NCI-H748 (cell line): ENCODE results near the gene SFR1.

Experiments
- DNase-seq: peaks from one replicate; lab custom pipeline; 2025; ENCODE audit not compliant: unreplicated experiment; lab: John Stamatoyannopoulos, UW

SFR1 gene

DNA sequence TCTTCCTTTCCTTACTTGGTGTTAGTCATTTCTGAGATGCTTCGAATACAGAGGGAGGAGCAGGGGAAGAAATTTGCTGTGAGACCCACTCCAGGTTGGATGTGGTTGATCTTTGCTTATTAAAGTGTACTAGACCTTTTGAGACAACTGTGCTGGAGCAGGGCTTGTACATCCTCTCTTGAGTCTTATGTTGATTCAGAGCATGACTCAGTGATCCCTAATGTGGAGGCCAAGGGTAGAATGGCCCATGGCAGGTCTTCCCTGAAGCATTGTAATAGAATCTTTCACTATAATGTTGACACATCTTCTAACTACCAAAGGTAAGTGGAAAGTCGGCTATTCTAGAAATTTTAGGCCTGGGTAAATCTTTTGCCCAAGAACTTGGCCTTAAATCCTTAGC lies 17.0 kb upstream of the SFR1 start:
- no peak for DNase-seq

DNA sequence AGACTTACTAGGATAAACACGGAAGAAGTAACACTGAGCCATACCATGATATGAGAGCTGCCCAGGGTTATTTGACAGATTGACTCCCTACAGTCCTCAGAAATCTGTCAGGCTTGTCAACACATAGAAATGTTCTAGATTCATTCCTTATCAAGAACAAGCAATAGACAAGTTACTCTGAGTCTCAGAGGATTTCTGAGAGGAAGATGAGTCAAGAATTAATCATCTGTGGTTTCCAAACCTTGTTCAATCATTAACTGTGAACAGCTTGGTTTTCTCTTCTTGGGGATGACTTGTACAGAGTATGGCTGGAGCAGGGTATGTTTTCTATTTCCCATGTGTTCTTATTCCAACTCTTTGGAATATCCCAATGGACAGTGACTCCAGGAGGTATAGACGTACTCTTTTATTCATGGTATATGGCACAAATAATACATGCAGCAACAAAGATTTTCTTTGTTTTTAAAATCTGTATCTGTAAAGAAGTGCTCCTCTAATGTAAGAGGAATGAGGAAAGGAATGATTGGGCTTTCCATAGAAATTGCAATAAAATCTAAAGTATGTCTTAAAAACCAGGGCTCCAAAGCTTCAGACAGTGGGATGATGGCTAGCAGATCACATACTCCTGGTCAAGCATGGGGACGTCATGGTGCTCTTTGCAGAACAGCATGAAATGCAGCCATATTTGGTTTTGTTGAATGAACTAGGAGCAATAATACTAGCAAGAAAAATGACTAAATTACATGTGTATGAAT lies 11.9 kb upstream of the SFR1 start:
- DNase-seq: no peak

DNA sequence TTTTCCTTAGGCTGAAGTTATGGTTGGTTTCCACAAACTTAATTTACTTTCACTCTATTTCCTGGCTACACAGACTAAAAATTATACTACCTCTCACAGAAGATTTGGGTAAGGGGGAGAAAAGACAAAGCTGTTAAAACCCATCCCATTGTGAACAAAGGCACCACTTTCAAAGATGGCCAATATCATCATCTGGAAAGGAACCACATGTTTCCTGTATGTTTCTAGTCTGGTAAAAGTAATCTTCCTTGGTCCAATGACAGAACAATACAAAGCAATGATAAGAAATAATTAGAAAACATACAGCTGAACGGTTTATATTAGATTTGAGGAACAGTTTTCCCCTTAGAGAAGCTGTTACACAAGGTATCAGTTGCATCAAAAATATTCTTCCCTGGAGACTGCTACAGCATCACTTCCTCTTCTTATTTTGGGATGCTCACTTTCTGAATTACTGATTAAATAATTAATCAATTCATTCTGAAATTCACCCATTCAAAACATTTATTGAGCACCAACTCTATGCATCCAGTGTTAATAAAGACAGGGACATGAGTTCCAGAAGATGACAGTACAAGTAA lies 8.5 kb upstream of the SFR1 start:
- DNase-seq: no peak

DNA sequence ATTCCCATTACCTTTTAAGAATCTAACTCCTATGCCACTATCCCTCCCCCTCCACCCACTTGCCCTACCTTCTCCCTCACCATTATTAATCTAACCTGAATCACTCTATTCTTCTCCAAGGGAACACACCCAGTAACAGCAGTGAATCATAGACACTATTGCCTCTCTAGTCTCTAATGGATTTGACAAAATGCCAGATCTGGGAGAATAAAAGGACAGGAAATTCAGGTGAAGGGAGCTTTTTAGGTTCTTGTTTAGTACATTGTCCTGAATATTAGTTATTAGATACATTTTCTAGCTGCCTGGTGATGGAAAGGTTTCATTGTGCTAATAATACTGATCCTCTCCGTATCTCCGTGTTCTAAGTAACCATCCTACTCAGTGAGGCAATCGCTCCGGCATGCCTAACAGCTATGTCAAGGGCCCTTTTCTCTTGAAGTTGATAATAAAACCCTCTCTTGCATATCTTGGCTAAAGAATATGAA lies 4.1 kb upstream of the SFR1 start:
- peak; percentile 81 for DNase-seq

DNA sequence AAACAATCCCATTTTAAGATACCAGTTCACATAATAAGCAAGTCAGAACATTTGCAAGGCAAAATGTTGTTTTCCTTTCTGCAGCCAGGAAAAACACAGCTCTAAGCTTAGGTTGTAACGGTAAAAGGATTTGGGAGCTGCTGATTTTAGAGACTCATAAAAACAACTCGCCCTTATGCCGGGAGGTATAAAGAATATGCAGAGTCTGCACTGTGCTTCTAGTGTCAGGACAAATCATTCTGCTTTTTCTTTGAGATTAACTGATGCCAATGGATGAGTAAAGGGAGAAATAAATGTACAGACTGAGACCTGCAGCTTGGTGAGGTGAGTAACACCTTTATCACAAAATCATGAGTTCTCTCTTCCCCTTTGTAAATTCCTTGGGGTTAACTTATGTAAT lies 2.0 kb upstream of the SFR1 start:
- DNase-seq: no peak

DNA sequence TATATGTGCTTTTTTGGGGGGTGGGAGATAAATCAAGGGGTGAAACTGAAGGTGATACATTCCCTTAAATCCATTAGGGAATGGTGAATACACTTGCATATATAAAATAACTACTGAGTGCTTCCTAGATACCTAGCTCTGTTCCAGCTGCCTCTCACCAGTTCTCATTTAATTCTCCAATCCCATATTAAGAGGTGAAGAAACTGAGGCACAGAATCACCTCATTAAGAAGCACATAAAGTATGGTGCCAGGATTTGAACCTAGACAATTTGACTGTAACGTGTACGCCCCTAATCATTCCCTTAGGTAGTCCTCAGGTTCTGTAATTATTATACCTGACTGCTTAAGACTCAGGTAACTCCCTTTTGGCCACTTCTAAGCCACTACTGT lies 1.5 kb upstream of the SFR1 start:
- DNase-seq: no peak

DNA sequence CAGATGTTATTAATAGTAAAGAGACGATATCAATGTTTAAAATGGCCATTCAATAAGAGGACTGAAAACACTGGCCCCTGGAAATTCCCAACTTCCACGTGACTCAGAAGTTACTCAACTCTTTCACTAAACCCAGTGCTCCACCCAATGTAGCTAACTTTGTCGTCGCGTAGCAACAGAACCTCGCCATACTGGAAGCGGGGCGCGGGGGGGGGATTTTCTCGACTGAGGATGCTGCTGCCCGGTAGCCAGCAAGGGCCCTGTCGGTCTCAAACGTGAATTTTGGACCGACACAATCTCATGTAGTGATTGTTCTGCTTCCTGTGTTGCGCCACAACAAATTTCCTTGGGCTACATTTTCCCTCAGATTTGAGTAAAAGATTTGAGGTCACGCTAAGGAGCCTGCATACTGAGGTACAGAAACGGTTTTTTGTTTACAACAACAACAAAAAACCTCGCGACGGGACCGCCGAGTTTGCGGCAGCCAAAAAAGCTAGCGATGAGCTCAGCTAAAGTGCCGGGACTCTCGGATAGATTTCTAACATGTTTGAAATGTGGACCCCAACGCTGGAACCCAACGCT lies 977 bp upstream of the SFR1 start:
- peak; percentile 85 for DNase-seq

DNA sequence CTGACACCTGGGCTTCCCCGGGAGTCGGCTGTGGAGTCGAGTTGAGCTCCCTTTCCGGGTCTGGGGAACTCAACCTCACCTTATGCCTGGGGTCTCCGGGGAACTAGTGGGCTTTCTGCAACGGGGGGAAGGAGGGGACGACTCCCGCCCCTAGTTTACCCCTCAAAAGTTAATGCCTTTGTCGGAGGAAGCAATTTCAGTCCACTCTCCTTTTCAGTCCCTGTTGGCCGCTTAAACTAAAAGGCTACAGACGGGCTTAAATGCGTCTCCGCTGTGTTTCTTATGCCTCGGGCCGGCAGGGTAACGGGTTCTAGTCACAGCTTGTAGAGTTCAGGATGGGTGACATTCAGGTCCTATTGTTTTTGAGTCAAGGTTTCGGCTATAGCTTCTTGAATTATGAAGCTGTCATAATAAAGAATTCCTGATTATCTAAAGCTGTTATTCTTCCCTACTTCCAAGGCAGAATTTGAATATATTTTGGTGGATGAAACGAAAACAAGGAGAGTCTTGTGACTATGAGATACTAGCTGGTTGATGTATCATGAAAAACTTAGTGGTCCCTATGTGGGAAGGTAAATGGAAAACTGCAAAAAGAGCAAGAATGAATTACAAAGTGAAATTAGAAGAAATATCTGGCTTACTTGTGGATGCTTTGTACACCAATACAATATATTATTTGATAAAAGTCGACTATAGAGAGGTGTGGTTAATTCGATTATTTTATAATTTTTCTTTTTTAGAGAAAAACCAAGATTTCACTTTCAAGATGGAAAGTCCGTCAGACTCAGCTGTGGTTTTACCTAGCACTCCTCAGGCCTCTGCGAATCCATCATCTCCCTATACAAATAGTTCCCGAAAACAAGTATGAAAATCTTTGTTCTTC lies 495 bp downstream of the SFR1 start:
- peak; percentile 76 for DNase-seq

DNA sequence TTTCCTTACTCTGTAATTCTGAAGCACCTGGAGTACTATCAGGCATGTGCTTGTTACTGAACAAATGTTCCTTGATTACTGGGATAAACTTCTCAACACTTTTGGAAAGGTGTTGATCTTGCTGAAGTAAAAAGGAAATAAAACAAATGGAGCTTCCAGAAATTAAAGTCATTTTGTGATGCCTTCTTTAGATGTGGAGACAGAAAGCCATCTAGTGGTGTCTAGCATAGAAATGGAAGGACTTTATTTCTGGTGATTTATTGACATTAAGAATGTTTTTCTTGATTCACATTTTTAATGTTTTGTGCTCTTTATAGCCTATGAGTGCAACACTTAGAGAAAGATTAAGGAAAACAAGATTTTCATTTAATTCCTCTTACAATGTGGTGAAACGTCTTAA lies 1.4 kb downstream of the SFR1 start:
- peak; percentile 6 for DNase-seq

DNA sequence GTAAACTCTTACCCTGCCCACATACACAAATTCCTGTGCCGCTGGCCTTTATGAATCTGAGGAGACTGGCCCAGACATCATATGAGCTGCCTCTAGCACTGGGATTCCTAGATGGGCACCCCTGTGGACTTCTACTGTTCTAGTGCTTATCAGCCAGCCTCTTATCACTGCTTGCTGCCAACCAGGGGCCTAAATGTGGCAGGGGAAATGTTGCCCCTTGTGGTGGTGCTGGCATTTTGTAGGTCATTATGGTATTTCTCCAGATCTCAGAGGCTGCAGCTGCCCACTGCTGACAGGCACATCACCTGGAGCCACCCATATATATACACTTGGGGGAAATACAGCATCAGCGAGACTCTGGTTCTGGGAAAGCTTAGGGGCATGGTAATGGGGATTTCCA lies 5.4 kb downstream of the SFR1 start:
- DNase-seq: peak; percentile 38

DNA sequence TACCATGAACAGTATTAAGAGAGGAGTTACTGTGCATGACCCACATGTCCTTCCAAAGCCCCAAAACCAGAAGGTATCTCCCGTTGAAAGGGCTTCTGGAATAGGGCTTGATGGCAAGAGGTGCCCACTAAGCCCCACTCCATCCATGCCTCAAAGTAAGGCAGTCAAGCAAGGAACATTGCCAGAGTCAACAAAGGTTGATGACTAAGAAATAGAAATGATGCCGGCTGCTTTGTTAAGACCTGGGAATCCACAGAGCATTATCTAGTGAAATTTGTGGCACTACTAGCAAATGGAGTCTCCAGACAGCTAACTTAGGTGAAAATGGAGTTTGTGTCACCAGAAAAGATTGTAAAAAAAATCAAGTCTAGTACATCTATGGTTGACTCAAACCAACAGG lies 6.2 kb downstream of the SFR1 start:
- DNase-seq: no peak

DNA sequence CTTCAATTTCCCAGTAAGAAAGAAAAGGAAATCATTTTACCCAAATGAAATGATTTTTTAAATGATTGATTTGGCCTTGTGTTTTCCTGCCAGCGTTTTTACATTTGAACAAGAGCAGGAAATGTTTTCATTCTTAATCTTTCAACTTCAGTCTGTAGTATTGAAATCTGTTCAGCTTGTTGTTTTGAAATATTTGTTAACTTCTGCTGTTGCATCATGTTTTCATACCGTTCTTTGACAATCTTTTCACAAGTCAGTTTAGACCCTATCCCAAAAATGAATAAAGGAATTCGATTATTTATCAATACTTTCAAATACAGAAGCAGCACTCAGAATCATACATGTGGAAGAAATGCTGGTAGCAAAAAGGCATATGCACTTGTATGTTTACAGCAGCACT lies 8.1 kb downstream of the SFR1 start:
- no peak for DNase-seq

DNA sequence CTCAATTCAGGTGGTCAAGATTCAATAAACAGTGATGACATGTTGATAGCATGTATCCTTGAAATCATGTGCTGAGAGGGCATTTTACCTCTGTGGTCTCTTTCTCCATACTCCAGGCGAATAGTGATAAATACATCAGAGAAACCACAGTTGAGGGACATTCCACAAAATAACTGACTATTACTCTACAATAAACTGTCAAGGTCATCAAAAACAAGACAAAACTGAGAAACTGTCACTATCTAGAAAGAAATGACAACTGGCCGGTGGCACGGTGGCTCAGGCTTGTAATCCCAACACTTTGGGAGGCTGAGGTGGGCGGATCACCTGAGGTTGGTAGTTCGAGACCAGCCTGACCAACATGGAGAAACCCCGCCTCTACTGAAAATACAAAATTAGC lies 16.2 kb downstream of the SFR1 start:
- DNase-seq: no peak

DNA sequence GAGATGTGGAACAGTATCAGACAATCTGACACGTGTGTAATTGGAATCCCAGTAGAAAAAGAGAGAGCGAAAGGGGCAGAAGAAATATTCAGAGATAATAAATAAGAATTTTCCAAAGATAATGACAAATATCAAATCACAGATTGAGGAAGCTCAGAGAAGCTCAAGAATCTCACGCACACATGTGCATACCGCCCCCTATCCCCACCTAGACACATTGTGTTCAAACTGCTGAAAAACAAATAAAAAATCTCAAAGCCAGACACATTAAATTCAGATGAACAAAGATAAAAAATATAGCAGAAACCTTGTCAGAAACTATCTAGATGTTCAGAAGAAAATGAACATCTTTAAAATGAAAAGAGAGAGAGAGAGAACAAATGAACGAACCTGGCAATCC lies 17.2 kb downstream of the SFR1 start:
- DNase-seq: peak; percentile 11

DNA sequence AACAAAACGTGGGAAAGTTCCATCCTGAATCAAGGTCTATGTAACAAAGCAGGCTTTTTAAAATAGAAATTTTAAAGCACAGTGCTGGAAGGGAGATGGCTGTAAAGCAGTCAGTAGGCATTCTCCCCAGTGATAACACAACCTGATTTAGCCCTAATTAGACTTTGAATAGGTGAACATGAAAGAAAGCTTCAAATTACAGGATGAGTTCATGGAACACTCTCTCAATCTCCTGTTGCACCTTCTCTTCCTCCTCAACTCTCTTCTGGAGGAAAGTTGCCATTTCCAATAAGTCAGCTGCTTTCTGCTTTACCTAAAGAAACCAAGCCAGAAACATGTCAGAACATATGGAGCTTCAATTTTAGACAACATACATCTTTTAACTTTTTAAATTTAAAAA lies 20.1 kb downstream of the SFR1 start:
- no peak for DNase-seq

DNA sequence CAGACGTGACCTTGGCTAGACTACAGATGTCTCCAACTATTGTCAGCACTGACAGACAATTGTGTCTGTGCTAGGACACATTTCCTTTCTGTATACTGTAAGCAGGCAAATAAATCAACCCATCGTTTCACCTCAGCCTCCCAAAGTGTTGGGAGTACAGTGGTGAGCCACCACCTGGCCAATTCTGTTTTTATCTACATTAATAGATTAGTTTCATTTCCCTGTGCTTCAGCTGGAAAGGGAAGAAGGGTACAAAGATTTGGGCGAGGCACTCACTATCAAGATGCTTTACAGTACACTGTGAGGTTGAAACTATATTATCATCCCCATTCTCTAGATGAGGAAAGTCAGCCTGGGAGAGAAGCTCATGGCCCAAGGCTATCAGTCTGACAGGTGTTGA lies 21.9 kb downstream of the SFR1 start:
- no peak for DNase-seq

DNA sequence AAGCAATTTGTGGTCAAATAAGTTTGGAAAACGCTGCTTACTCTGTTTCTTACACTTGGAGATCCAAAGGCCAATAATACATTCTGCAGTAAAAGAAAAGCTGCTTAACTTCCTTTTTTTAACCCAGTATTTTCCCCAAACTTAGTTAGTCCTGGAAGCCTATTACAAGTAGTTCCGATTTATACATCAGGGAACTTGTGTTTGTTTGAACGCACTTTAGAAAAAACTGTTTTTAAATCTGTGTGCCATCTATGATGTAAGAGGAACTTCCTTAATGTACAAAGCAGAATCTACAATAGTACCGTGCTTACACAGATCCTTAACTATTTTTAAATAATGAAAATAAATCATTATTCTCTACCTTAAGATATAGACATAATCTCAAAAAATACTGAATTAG lies 23.0 kb downstream of the SFR1 start:
- no peak for DNase-seq

DNA sequence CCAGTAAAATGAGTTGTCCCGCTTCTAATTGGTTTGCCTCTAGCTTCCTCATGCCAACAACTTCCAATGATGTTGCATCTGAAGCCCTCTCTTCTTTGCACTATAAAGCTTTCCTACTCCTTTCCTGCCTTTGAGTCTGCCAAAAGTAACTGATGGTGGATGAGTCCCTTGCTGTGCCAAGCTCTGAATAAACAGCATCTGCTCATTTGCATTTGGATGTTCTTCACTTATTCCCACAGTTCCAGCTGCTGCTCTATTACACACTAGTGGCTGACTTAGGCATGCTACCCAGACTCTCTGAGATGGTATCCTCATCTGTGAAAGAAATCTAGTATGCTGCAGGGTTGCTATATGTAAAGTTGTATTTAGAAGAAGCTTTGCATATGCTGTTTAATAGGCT lies 24.9 kb downstream of the SFR1 start:
- no peak for DNase-seq

DNA sequence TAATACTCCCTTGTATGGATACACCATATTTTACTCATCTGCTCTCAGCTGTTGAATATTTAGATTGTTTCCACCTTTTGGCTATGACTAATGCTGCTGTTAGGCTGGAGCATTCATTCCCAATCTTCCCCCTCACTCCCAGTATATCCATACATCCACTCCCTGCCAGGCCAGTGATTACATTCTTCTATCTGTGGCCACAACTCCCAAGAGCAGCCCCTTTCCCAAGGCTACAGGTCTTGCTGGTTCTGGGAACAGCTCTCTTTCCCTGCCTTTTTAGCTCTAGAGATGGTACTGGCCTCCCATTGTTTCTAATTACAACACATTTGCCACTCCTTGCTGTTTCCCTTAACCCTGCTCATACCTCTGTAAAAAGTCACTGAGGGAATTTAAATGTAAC lies 28.2 kb downstream of the SFR1 start:
- no peak for DNase-seq

DNA sequence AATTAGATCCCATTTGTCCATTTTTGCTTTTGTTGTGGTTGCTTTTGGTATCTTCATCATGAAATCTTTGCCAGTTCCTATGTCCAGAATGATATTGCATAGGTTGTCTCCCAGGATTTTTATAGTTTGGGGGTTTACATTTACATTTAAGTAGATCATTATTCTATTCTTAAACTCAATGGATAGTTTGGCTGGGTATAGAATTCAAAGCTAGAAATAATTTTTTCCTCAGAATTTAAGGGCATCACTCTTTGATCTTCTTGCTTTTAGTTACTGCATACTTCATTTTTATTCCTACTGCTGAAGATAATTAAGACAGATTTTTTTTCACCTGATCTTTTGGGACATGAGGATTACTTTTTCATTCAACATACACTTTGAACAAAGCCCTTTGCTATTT lies 29.8 kb downstream of the SFR1 start:
- DNase-seq: no peak

DNA sequence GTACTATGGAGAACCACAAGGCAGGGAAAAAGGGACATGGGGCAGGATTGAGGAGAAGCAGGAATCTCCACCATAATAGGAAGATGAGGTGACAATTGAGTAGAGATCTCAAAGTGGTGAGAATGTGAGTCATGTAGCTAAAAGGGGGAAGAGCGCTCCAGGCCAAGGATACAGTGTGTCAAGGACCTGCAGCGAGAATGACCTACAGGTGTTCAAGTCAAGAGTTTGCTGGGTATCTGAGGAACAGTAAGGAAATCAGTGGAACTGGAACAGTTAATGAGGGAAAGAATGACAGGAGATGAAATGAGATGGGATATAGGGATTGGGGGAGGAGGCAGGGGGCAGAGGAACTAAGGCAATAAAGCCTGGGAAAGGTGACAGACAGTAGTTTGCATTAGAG lies 33.6 kb downstream of the SFR1 start:
- DNase-seq: no peak
